HG03095 (cell line): ENCODE data around the gene PSMD11.
"Not testable (repeated sequence)": the region's sequence is repeated elsewhere in the genome, so short reads cannot be mapped to it uniquely, and the experiment has no call there.

ENCODE experiments used
- ATAC-seq: cut with Tn5 transposase; IDR thresholded peaks from one replicate; pipeline ENCODE4 v1.9.1; 2021; ENCODE audit warnings: moderate library complexity; ENCODE audit not compliant: unreplicated experiment

Gene PSMD11

GRCh38 chr17:32504166-32504990 lies 60.1 kb downstream of the PSMD11 start:
- ATAC-seq = no peak

- ATAC-seq = no peak
These were observed 64.6 kb downstream of the PSMD11 start for GRCh38 chr17:32508926-32509325.

DNA sequence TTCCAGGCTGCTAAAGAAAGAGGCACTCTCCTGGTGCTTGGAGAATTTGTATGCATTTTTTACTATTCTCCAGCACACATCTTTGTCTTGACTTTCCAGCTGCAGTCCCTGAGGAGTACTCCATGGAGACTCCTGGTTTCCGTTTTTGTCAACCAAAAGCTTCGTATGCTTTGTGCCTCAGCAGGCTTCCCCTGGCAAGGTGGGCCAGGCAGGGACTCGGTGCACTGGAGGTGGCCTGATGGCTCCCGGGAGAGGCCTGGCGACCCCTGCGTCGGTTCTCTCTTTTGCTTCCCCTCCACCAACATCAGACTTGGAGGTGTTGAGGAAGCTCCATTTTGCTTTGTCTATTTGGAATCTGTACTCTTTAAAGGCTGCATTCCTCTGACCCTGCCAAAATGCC lies 66.2 kb downstream of the PSMD11 start:
- ATAC-seq = no peak

- no peak for ATAC-seq
These were observed 68.0 kb downstream of the PSMD11 start for GRCh38 chr17:32512328-32512727.

- ATAC-seq = no peak
These were observed 69.3 kb downstream of the PSMD11 start for GRCh38 chr17:32513579-32513978.

GRCh38 chr17:32514606-32515005 lies 70.3 kb downstream of the PSMD11 start:
- ATAC-seq = no peak

DNA sequence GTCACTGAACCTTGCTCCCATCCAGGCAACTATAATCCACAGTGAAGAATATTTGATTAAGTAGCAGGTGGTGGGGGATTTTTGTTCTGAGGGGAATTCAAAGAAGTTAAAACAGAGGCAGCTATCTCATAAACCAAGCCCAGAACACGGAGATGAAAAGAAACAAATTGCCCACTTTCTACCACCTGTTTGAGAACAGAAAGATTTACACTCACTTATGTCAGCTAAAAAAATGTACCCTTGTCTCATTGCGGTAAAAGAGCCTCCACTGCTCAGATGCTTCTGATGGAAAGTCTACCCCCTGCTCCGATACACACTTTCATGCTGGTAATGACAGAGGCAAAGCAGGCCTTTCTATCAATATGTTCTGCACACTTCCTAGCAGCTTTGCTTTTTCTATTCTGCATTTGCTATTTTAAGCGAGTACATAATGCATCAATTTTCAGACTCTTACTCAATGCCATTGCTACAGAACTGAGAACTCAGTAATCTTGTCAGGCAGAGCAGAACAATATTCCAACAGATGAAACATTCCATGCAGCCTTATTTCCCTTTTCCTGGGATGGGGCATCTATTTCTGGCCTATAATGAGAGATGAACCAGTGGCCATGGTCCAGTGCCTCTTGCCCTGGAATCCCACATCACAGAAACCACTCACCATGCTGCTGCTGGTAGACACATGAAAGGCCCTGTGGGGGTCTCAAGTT lies 71.5 kb downstream of the PSMD11 start:
- ATAC-seq = no peak

- no peak for ATAC-seq
These were observed 72.1 kb downstream of the PSMD11 start for GRCh38 chr17:32516450-32516849.

- no peak for ATAC-seq
These were observed 72.8 kb downstream of the PSMD11 start for GRCh38 chr17:32516940-32517701.

DNA sequence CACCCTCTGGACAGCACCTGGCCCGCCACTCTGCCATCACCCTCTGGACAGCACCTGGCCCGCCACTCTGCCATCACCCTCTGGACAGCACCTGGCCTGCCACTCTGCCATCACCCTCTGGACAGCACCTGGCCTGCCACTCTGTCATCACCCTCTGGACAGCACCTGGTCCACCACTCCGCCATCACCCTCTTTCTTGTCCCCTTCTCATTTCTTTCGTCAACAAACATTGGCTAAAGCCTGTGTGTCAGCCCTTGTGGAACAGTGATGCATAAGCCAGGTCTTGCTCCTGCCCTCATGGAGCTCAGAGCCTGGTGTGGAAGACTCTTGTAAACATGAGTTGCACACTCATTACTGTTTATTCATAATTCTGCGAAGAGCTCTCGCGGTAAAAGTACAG lies 73.7 kb downstream of the PSMD11 start:
- no peak for ATAC-seq

GRCh38 chr17:32518646-32519227 lies 74.4 kb downstream of the PSMD11 start:
- no peak for ATAC-seq

- no peak for ATAC-seq
These were observed 75.2 kb downstream of the PSMD11 start for GRCh38 chr17:32519228-32520103.

DNA sequence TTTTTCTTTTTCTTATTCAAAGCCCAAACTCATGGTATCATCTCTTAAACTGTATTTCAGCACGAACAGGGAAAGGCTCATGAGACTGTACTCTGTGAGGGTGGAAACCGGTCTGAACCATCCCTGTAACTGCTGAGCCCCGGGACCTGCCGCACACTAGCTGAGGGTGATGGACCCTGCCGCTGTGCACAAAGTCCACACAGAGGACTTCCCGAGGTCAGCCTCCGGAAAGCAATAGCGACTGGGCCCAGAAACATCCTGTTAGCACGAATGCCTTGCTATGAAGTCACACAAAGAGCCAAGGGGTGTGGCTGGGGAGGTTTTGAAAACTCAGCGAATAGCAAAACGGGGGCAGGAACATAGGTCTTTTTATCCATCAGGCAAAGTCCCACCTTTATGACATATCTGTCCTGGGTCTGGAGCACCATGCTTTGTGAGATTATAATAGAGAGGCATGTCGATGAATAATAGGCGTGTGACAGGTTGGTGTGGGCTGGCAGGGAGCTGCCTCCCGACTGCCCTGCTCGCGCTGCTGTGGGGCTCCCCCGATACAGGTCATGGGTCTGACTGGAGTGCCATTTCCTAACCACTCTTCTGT lies 75.9 kb downstream of the PSMD11 start:
- no peak for ATAC-seq

GRCh38 chr17:32520737-32521404 lies 76.6 kb downstream of the PSMD11 start:
- ATAC-seq = no peak

DNA sequence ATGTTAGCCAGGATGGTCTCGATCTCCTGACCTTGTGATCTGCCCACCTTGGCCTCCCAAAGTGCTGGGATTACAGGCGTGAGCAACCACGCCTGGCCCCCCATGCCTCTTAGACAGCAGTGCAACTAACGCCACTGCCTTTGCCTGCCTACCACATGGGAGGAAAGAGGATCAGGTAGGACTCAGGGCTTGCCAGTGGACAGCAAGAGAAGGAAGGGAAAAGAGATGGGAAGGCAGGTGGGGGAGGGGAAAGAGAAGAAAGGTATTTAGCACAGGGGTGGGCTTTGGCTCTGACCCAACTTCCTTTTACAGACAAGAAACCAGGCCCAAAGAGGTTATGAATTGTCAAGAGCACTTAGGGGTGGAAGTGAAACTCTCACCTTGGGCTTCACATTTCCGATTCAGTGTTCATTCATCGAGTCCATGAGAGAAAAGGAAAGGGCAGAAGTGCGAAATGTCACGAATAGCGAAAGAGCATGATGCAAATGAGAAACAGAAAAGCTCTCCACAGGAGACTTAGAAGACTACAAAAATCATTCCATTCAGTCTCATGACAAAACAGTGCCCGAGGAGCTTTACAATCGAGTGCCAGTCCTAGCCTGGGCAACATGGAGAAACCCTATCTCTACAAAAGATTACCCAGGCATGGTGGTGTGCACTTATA lies 78.8 kb downstream of the PSMD11 start:
- ATAC-seq = peak; percentile 39

GRCh38 chr17:32523827-32524552 lies 79.7 kb downstream of the PSMD11 start:
- ATAC-seq = peak; percentile 34

- ATAC-seq = not testable (repeated sequence)
These were observed 80.2 kb downstream of the PSMD11 start for GRCh38 chr17:32524553-32524880.

DNA sequence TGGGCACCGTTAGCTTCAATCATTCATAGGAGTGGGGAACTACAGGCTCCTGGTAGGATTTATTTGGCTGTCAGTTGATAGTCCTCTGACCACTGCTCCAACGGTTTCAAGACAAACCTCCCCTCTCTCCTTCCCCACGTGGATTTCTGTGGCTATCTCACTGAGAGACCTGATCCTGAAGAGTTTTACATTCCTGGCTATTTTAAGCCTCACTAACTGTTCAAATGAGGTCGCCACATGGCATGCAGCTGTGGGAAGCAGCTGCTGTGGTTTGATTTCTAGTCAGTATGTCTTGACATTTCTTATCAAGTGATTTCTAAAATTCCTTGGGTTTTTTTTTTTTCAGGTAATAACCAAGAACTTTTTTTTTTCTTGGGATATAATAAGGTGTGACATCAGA lies 80.8 kb downstream of the PSMD11 start:
- ATAC-seq = no peak
